Activated T-helper 2 cell treated with anti-CD3 and anti-CD28 coated beads, Interferon-gamma antibody, Interleukin-2, Interleukin-4, amounts not matched to agents 10 μg/mL and 5 μg/mL and 100 μg/mL, durations not matched to agents 14 hours and 24 hours and 36 hours (primary cell): Measurements from ENCODE around the gene OR4Q3. TPM values are rescaled to one million over a fixed set of nuclear protein-coding genes. Genes with fewer than 3 reads are reported as not detected.
"Not testable (repeated sequence)": the region's sequence is repeated elsewhere in the genome, so short reads cannot be mapped to it uniquely, and the experiment has no call there.

ENCODE experiments used
- DNase-seq: peaks from one replicate; pipeline ENCODE4 v3.0.0; 2021; ENCODE audit warnings: low spot score
- H3K27ac Mint-ChIP-seq: one replicate; pipeline ENCODE4 v1.8.0; 2021; ENCODE audit warnings: mixed read lengths
- H3K27me3 Mint-ChIP-seq: one replicate; pipeline ENCODE4 v1.8.0; 2021; ENCODE audit warnings: low read depth, mixed read lengths
- H3K36me3 Mint-ChIP-seq: one replicate; pipeline ENCODE4 v1.8.0; 2021; ENCODE audit warnings: low read depth, mixed read lengths
- H3K4me1 Mint-ChIP-seq: one replicate; pipeline ENCODE4 v1.8.0; 2021; ENCODE audit warnings: low read depth, mixed read lengths
- H3K4me3 Mint-ChIP-seq: one replicate; pipeline ENCODE4 v1.8.0; 2021; ENCODE audit warnings: low read depth, mild to moderate bottlenecking, moderate library complexity, mixed read lengths
- H3K9me3 Mint-ChIP-seq: one replicate; pipeline ENCODE4 v1.8.0; 2021; ENCODE audit warnings: mixed read lengths
- intact Hi-C: fragments of 100-400 bp; cut with micrococcal nuclease; formaldehyde crosslinking; loops from one replicate; pipeline ENCODE4 v1.15.1; 2023
- total RNA-seq: library from RNA; stranded (reverse); gene quantifications from 2 replicates; pipeline ENCODE4 v1.2.3, GENCODE V29; 2022

The OR4Q3 gene
- total RNA-seq, 1 donor from 2014 or later = not detected

GRCh38 chr14:19796520-19797108 lies 53.2 kb downstream of the OR4Q3 start:
- not testable (repeated sequence) for H3K36me3 Mint-ChIP-seq, H3K27ac Mint-ChIP-seq

More at GRCh38 chr14:19796520-19797108, 53.2 kb downstream of the OR4Q3 start:
- DNase-seq, H3K4me1 Mint-ChIP-seq, intact Hi-C loops, H3K27me3 Mint-ChIP-seq, H3K4me3 Mint-ChIP-seq: not testable (repeated sequence)
- peaks cover 10% of the 10 kb centered on the region for H3K9me3 Mint-ChIP-seq

Other genes with a start within 250 kb of the OR4Q3 start
- not detected in 2 replicates for gene OR11H2, start 29.7 kb upstream of the OR4Q3 start, total RNA-seq
- gene OR4M1, start 29.9 kb downstream of the OR4Q3 start, total RNA-seq = not detected in 2 replicates
- not detected in 2 replicates for gene OR4N2, start 60.2 kb downstream of the OR4Q3 start, total RNA-seq
- not detected in 2 replicates for gene OR4K2, start 131.6 kb downstream of the OR4Q3 start, total RNA-seq
- gene OR4K5, start 177.0 kb downstream of the OR4Q3 start, total RNA-seq = not detected in 2 replicates
- gene OR4K1, start 187.3 kb downstream of the OR4Q3 start, total RNA-seq = not detected in 2 replicates
- gene OR4K15, start 232.0 kb downstream of the OR4Q3 start, total RNA-seq = not detected in 2 replicates